OCI-LY1 (cell line): ENCODE measurements around the gene JAGN1.

Experiments
- CTCF ChIP-seq: fragments of 200-600 bp; sonication (generic), shearing (Covaris generic); IDR thresholded peaks from 2 replicates; pipeline ENCODE4 v1.5.1; 2017; ENCODE audit warnings: mild to moderate bottlenecking, antibody characterized with exemption, low read length, moderate library complexity, mixed read lengths
- EZH2 ChIP-seq: fragments of 200-600 bp; sonication (generic), shearing (Covaris generic); IDR thresholded peaks from 2 replicates; pipeline ENCODE4 v1.8.0; 2017; ENCODE audit warnings: borderline replicate concordance, mixed run types, mild to moderate bottlenecking, antibody characterized with exemption, low read length, moderate library complexity, mixed read lengths

- TF ChIP-seq CTCF (no peak), EZH2 (no peak)
Measured at GRCh38 chr3:9935966-9936510, 45.6 kb downstream of the JAGN1 start.
